Endothelial cell of umbilical vein (primary cell): Measurements from ENCODE around the gene PRLR. TPM values are rescaled to one million over a fixed set of nuclear protein-coding genes. Genes with fewer than 3 reads are reported as not detected.

ENCODE experiments used
- BruUV-seq: library from RNA; stranded (reverse); fragments of 400-500 nt; replicated peaks from 2 replicates; lab custom pipeline; 2021; lab: Mats Ljungman, UMichigan
- CTCF ChIA-PET: fragments of 300-600, 350-600 bp; sonication (Branson Sonifier 250); formaldehyde crosslinking; loops from one replicate; lab custom pipeline; 2021; ENCODE audit warnings: antibody characterized with exemption, inconsistent platforms; lab: Charles Lee
- POLR2A ChIA-PET: fragments of 300-600, 350-600 bp; sonication (Branson Sonifier 250); formaldehyde crosslinking; loops from one replicate; lab custom pipeline; 2021; ENCODE audit warnings: antibody characterized with exemption, inconsistent platforms; lab: Charles Lee
- DNase-seq: peaks from one replicate; pipeline ENCODE4 v3.0.0-alpha.2; 2011; ENCODE audit warnings: low read depth, low spot score
- FAIRE-seq: peaks from 2 replicates; lab custom pipeline; 2011; peaks lifted over from hg19 to GRCh38; lab: Jason Lieb, UNC
- H2AFZ ChIP-seq: 2 replicates; pipeline ENCODE4 v1.6.0; 2012; ENCODE audit warnings: low read depth, low read length, control low read depth, inconsistent platforms
- H3K27ac ChIP-seq: 2 replicates; pipeline ENCODE4 v1.5.1; 2011; ENCODE audit warnings: low read depth, mild to moderate bottlenecking, control low read depth, low read length, moderate library complexity; ENCODE audit not compliant: insufficient read depth
- H3K27me3 ChIP-seq, 2 experiments: 2 replicates each; pipeline versions ENCODE4 v1.6.0 to v1.6.1; 2011; ENCODE audit warnings: low read length in 2 of 2, mixed read lengths in 1 of 2; ENCODE audit not compliant: control insufficient read depth in 2 of 2, insufficient read depth in 2 of 2
- H3K36me3 ChIP-seq, 2 experiments: 2 replicates in 1 of 2; 3 replicates in 1 of 2; pipeline ENCODE4 v1.5.1; 2011; ENCODE audit warnings: low read length in 2 of 2, mild to moderate bottlenecking in 1 of 2, moderate library complexity in 1 of 2; ENCODE audit not compliant: control insufficient read depth in 2 of 2, insufficient read depth in 2 of 2; ENCODE audit errors: extremely low read depth in 1 of 2
- H3K4me1 ChIP-seq: 3 replicates; pipeline ENCODE4 v1.5.1; 2011; ENCODE audit warnings: mild to moderate bottlenecking, low read length; ENCODE audit not compliant: control insufficient read depth, insufficient read depth; ENCODE audit errors: extremely low read depth
- H3K4me2 ChIP-seq: 2 replicates; pipeline ENCODE4 v1.6.1; 2011; ENCODE audit warnings: low read length, control low read depth, mixed read lengths; ENCODE audit not compliant: insufficient read depth
- H3K4me3 ChIP-seq, 3 experiments: fragments of 200-600 bp in 1 of 3; sonication (generic), shearing (Covaris generic) in 1 of 3; replicated peaks in 1 of 3; 2 replicates each; pipeline ENCODE4 v1.5.1; 2011 to 2016; ENCODE audit warnings: control low read depth in 3 of 3, low read length in 3 of 3, mild to moderate bottlenecking in 2 of 3, inconsistent platforms in 1 of 3, low read depth in 1 of 3, moderate library complexity in 1 of 3; ENCODE audit not compliant: insufficient read depth in 1 of 3
- H3K79me2 ChIP-seq: 2 replicates; pipeline ENCODE4 v1.6.0; 2012; ENCODE audit warnings: low read length, inconsistent platforms; ENCODE audit not compliant: control insufficient read depth, insufficient read depth
- H3K9ac ChIP-seq: replicated peaks from 2 replicates; pipeline ENCODE3; 2011; ENCODE audit warnings: low read length, control low read depth; ENCODE audit not compliant: insufficient read depth; ENCODE audit errors: extremely low read depth
- H3K9me1 ChIP-seq: replicated peaks from 3 replicates; pipeline ENCODE4 v1.6.0; 2011; ENCODE audit warnings: mild to moderate bottlenecking, low read length; ENCODE audit not compliant: control insufficient read depth, insufficient read depth; ENCODE audit errors: extremely low read depth
- H3K9me3 ChIP-seq: replicated peaks from 2 replicates; pipeline ENCODE4 v1.5.1; 2012; ENCODE audit warnings: low read length, inconsistent platforms; ENCODE audit not compliant: control insufficient read depth, insufficient read depth
- H4K20me1 ChIP-seq: replicated peaks from 2 replicates; pipeline ENCODE3; 2011; ENCODE audit warnings: mild to moderate bottlenecking, low read length; ENCODE audit not compliant: control insufficient read depth, insufficient read depth; ENCODE audit errors: extremely low read depth
- JUN ChIP-seq: IDR thresholded peaks from 2 replicates; pipeline ENCODE4 v1.6.1; 2011; ENCODE audit warnings: borderline replicate concordance, low read depth; ENCODE audit not compliant: insufficient read length, insufficient read depth
- MYC ChIP-seq: IDR thresholded peaks from one replicate; pipeline ENCODE4 v1.6.1; 2011; ENCODE audit warnings: mild to moderate bottlenecking, low read depth, low read length
- POLR2AphosphoS5 ChIP-seq: IDR thresholded peaks from 2 replicates; pipeline ENCODE4 v1.6.1; 2012; ENCODE audit warnings: low read depth, mild to moderate bottlenecking, control low read depth, low read length, moderate library complexity; ENCODE audit not compliant: insufficient read depth
- dilution Hi-C: fragments of 300-500 bp; cut with MboI; formaldehyde crosslinking; loops from one replicate; pipeline ENCODE4 v1.15.0; 2019; ENCODE audit warnings: low sequenced_read_pairs; ENCODE audit not compliant: extremely low pct_ligation_motif_present
- intact Hi-C: fragments of 100-400 bp; cut with micrococcal nuclease; formaldehyde crosslinking; loops from one replicate; pipeline ENCODE4 v1.10.0; 2022
- polyA plus RNA-seq, 4 experiments: library from polyadenylated mRNA; depleted of rRNA in 3 of 4; stranded (reverse) in 3 of 4; unstranded in 1 of 4; fragments of >200 nt; gene quantifications; 2 replicates each; pipeline versions ENCODE4 v1.2.1 to v1.2.3, GENCODE V29; 2011 to 2012; ENCODE audit warnings: missing spikeins in 1 of 4
- total RNA-seq: library from RNA; stranded (reverse); gene quantifications from 2 replicates; pipeline ENCODE4 v1.2.3, GENCODE V29; 2021
- TF ChIP-seq, protein P1 (sequence below): IDR thresholded peaks from 2 replicates; pipeline ENCODE4 v1.6.1; 2011; ENCODE audit not compliant: insufficient read depth, insufficient read length
- TF ChIP-seq, protein P2 (sequence below), 2 donors: IDR thresholded peaks; 1 replicate in 1 of 2; 2 replicates in 1 of 2; pipeline ENCODE4 v1.5.1; 2011; ENCODE audit warnings: low read length in 2 of 2, mild to moderate bottlenecking in 2 of 2, moderate library complexity in 2 of 2, control low read depth in 1 of 2, inconsistent platforms in 1 of 2, low read depth in 1 of 2; ENCODE audit not compliant: insufficient read depth in 1 of 2; ENCODE audit errors: extremely low read depth in 1 of 2

PRLR gene
- total and polyA plus RNA-seq, 2 donors (not counting 3 experiments of a cell fraction or from before 2014, with no cell fraction given), result not detected

DNA sequence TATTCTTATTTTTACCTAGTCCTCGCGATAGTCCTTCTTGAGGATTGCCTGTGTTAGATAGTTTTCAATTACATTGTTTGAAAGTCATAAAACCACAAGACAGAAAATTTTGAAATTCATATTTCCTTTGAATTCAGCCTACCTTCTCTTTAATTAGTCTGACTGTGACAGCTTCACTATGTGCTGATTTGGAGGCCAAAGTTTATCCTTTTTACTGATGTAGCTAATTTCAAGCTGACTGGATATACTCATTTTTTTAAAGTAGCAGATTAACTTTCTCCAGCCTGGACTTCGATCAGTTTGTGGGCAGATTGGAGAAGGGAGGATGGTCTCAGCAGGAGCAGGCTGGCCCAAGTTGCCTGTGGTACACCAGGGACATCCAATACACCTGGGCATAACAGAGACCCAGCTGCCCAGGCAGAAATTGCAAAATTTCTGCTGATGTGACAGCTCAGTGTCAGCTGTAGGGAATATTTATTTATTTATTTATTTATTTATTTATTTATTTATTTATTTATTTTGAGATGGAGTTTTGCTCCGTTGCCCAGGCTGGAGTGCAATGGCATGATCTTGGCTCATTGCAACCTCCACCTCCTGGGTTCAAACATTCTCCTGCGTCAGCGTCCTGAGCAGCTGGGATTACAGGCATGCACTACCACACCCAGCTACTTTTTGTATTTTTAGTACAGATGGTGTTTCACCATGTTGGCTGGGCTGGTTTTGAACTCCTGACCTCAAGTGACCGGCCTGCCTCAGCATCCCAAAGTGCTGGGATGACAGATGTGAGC, 206.7 kb downstream of the PRLR start:
- CTCF ChIA-PET, result interaction anchor here (1.3 kb wide), 1 partner anchor 20 kb away, joined by 6 read pairs; no protein-coding TSS in a partner anchor
- FAIRE-seq, result no peak
- TF ChIP-seq, protein P1, sequence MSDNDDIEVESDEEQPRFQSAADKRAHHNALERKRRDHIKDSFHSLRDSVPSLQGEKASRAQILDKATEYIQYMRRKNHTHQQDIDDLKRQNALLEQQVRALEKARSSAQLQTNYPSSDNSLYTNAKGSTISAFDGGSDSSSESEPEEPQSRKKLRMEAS, result no peak
- TF ChIP-seq, protein P2, sequence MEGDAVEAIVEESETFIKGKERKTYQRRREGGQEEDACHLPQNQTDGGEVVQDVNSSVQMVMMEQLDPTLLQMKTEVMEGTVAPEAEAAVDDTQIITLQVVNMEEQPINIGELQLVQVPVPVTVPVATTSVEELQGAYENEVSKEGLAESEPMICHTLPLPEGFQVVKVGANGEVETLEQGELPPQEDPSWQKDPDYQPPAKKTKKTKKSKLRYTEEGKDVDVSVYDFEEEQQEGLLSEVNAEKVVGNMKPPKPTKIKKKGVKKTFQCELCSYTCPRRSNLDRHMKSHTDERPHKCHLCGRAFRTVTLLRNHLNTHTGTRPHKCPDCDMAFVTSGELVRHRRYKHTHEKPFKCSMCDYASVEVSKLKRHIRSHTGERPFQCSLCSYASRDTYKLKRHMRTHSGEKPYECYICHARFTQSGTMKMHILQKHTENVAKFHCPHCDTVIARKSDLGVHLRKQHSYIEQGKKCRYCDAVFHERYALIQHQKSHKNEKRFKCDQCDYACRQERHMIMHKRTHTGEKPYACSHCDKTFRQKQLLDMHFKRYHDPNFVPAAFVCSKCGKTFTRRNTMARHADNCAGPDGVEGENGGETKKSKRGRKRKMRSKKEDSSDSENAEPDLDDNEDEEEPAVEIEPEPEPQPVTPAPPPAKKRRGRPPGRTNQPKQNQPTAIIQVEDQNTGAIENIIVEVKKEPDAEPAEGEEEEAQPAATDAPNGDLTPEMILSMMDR (IDR thresholded peaks at IDR 0.05; ENCODE audit: extremely low read depth in 1 of 2, insufficient read depth in 1 of 2, low read depth in 1 of 2, low read length in 2 of 2), result no peak
- TF ChIP-seq POLR2AphosphoS5, result no peak
- no peak for TF ChIP-seq JUN
- TF ChIP-seq MYC, result no peak
- H3K79me2 ChIP-seq, result no peaks in the 10 kb centered on the region
- no peaks in the 10 kb centered on the region for H3K9me3 ChIP-seq
- no peak overlapping the region for H3K4me2 ChIP-seq
- POLR2A ChIA-PET, result no interaction called here
- H4K20me1 ChIP-seq, result no peaks in the 10 kb centered on the region
- no TSS peak for BruUV-seq
- intact Hi-C loops (no loop called here), dilution Hi-C loops (no loop called here)
- H3K27me3 ChIP-seq, result peaks cover 0 to 2% of the 10 kb centered on the region in 2 experiments
- H3K9ac ChIP-seq, result no peak overlapping the region
- no peaks in the 10 kb centered on the region for H3K36me3 ChIP-seq
- H3K4me3 ChIP-seq, result no peak overlapping the region
- no peak overlapping the region for H3K27ac ChIP-seq
- H3K9me1 ChIP-seq, result no peaks in the 10 kb centered on the region
- DNase-seq, result no peak
- H2AFZ ChIP-seq, result no peak overlapping the region
- no peaks in the 10 kb centered on the region for H3K4me1 ChIP-seq
